K562 (cell line): ENCODE results near the gene BSN. TPM values are rescaled to one million over a fixed set of nuclear protein-coding genes. Genes with fewer than 3 reads are reported as not detected.

Experiments
- ATAC-seq: fragments of 200-7000 bp; cut with Tn5 transposase; 3 replicates; pipeline ENCODE4 v1.9.1; 2020; ENCODE audit warnings: moderate library complexity
- BruUV-seq: library from RNA; stranded (reverse); fragments of 400-500 nt; replicated peaks from 2 replicates; lab custom pipeline; 2021; lab: Mats Ljungman, UMichigan
- CTCF ChIA-PET: fragments of 300-600 bp; formaldehyde crosslinking; extraction: SDS; loops from one replicate; lab custom pipeline; 2021; ENCODE audit warnings: low intra/inter-chr PET ratio; lab: Yijun Ruan, JAX
- POLR2A ChIA-PET: fragments of 300-600, 350-650 bp; sonication (Branson Sonifier 250); formaldehyde crosslinking; extraction: SDS; loops from one replicate; lab custom pipeline; 2021; ENCODE audit warnings: antibody characterized with exemption, inconsistent platforms; lab: Yijun Ruan, JAX
- DNase-seq, 4 experiments: peaks; one replicate each; pipeline versions ENCODE4 v3.0.0 to v3.0.0-alpha.2; 2011 to 2018; ENCODE audit warnings: low spot score in 3 of 4, mixed read lengths in 3 of 4; ENCODE audit errors: extremely low read depth in 1 of 4
- FAIRE-seq: peaks from 2 replicates; lab custom pipeline; 2011; peaks lifted over from hg19 to GRCh38; lab: Jason Lieb, UNC
- H2AFZ ChIP-seq: 2 replicates; pipeline ENCODE4 v1.6.0; 2011; ENCODE audit warnings: low read depth, low read length, control low read depth, inconsistent platforms
- H3K27ac ChIP-seq: fragments of 200-600 bp; 3 replicates; pipeline ENCODE4 v1.8.0; 2011; ENCODE audit warnings: low read depth, mild to moderate bottlenecking, control low read depth, inconsistent platforms, low read length, moderate library complexity, mixed read lengths; ENCODE audit errors: extremely low read depth
- H3K27me3 ChIP-seq, 2 experiments: fragments of 300-600 bp in 1 of 2; 2 replicates in 1 of 2; 3 replicates in 1 of 2; pipeline versions ENCODE4 v1.6.0 to v1.8.0; 2011; ENCODE audit warnings: inconsistent platforms in 2 of 2, low read length in 2 of 2, mild to moderate bottlenecking in 1 of 2, mixed read lengths in 1 of 2, moderate library complexity in 1 of 2; ENCODE audit not compliant: control insufficient read depth in 2 of 2, insufficient read depth in 2 of 2
- H3K36me3 ChIP-seq: fragments of 300-600 bp; 3 replicates; pipeline ENCODE4 v1.8.0; 2011; ENCODE audit warnings: mild to moderate bottlenecking, low read length, inconsistent platforms; ENCODE audit not compliant: control insufficient read depth, insufficient read depth
- H3K4me1 ChIP-seq, 2 experiments: fragments of 200-600 bp in 1 of 2; replicated peaks in 1 of 2; 2 replicates in 1 of 2; 3 replicates in 1 of 2; pipeline versions ENCODE4 v1.5.1 to v1.8.0; 2011; ENCODE audit warnings: inconsistent platforms in 2 of 2, low read length in 2 of 2, mild to moderate bottlenecking in 1 of 2, mixed read lengths in 1 of 2, moderate library complexity in 1 of 2; ENCODE audit not compliant: control insufficient read depth in 2 of 2, insufficient read depth in 2 of 2
- H3K4me2 ChIP-seq: 2 replicates; pipeline ENCODE4 v1.6.1; 2011; ENCODE audit warnings: low read length, control low read depth, inconsistent platforms, mixed read lengths; ENCODE audit not compliant: insufficient read depth
- H3K4me3 ChIP-seq: fragments of 200-600 bp; sonication (generic), shearing (Covaris generic); 2 replicates; pipeline ENCODE4 v1.5.1; 2016; ENCODE audit warnings: control low read depth, inconsistent platforms
- H3K79me2 ChIP-seq: fragments of 200-600 bp; 3 replicates; pipeline ENCODE4 v1.8.0; 2011; ENCODE audit warnings: low read length, inconsistent platforms; ENCODE audit not compliant: control insufficient read depth, insufficient read depth
- H3K9ac ChIP-seq, 2 experiments: 2 replicates each; pipeline versions ENCODE4 v1.6.0 to v1.6.1; 2011; ENCODE audit warnings: low read depth in 2 of 2, low read length in 2 of 2, control low read depth in 1 of 2, inconsistent platforms in 1 of 2, mild to moderate bottlenecking in 1 of 2, mixed read lengths in 1 of 2; ENCODE audit not compliant: insufficient read depth in 1 of 2
- H3K9me1 ChIP-seq: one replicate; pipeline ENCODE4 v1.6.0; 2011; ENCODE audit warnings: inconsistent platforms, mild to moderate bottlenecking, low read length, moderate library complexity; ENCODE audit not compliant: control insufficient read depth, insufficient read depth
- H3K9me3 ChIP-seq: replicated peaks from 2 replicates; pipeline ENCODE4 v1.5.1; 2011; ENCODE audit warnings: low read depth, low read length, inconsistent platforms; ENCODE audit not compliant: control insufficient read depth, insufficient read depth
- H4K20me1 ChIP-seq: replicated peaks from 2 replicates; pipeline ENCODE4 v1.6.1; 2011; ENCODE audit warnings: low read length, inconsistent platforms, mixed read lengths; ENCODE audit not compliant: control insufficient read depth, insufficient read depth
- DMBX1 ChIP-seq: fragments of 250-450 bp; sonication (Bioruptor Pico); IDR thresholded peaks from 2 replicates; pipeline ENCODE4 v1.8.0; 2022; ENCODE audit warnings: inconsistent platforms, mild to moderate bottlenecking, moderate library complexity, borderline replicate concordance
- DNMT1 ChIP-seq: fragments of 450-650 bp; IDR thresholded peaks from 2 replicates; pipeline ENCODE4 v1.6.1; 2016; ENCODE audit warnings: antibody characterized with exemption, mild to moderate bottlenecking
- MLLT1 ChIP-seq, 2 experiments: fragments of 450-650 bp; IDR thresholded peaks; 2 replicates each; pipeline ENCODE4 v1.6.1; 2016
- NKRF ChIP-seq: fragments of 450-650 bp; IDR thresholded peaks from 2 replicates; pipeline ENCODE4 v1.6.1; 2016; ENCODE audit warnings: borderline replicate concordance
- ZFP36 ChIP-seq: fragments of 150-350 bp; IDR thresholded peaks from 2 replicates; pipeline ENCODE4 v1.6.1; 2018; ENCODE audit warnings: low read length, low read depth; ENCODE audit not compliant: partially characterized antibody
- ZHX1 ChIP-seq: fragments of 150-350 bp; conservative IDR thresholded peaks from 2 replicates; pipeline ENCODE4 v1.6.1; 2014; ENCODE audit warnings: low read length
- ZSCAN29 ChIP-seq: fragments of 450-650 bp; IDR thresholded peaks from 2 replicates; pipeline ENCODE4 v1.6.1; 2017
- WGBS: fragments of 100-300 bp; shearing (Covaris generic); methylation state at CpG from one replicate; pipeline ENCODE4 v1.1.6; 2016; ENCODE audit warnings: low coverage, mixed read lengths; ENCODE audit not compliant: insufficient coverage; ENCODE audit errors: missing lambda C conversion rate; 5-methylcytosine and 5-hydroxymethylcytosine counted together
- in situ Hi-C: fragments of 300-500 bp; cut with MboI; formaldehyde crosslinking; loops from 4 replicates; pipeline ENCODE4 v1.15.0; 2018; ENCODE audit warnings: inconsistent platforms, mixed read lengths
- intact Hi-C: fragments of 100-400 bp; cut with micrococcal nuclease; formaldehyde crosslinking; loops from 2 replicates; pipeline ENCODE4 v1.14.2; 2022
- polyA plus RNA-seq, 8 experiments: library from polyadenylated mRNA; depleted of rRNA in 4 of 8; stranded (reverse) in 5 of 8; unstranded in 3 of 8; fragments of >200 nt; fragmentation: Nextera tagmentation in 2 of 8; fragmentation: Illumina TruSeq in 1 of 8; extraction: Ambion mirVana in 2 of 8; extraction: Trizol in 1 of 8; gene quantifications; 2 replicates each; pipeline versions ENCODE4 v1.2.1 to v1.2.3, GENCODE V29; 2011 to 2014; ENCODE audit warnings: inconsistent platforms in 1 of 8, missing spikeins in 1 of 8
- total RNA-seq, 7 experiments: library from RNA; depleted of rRNA in 6 of 7; stranded (reverse); fragments of >200 nt in 6 of 7; fragmentation: Illumina TruSeq in 2 of 7; extraction: Trizol in 2 of 7; gene quantifications; 2 replicates each; pipeline versions ENCODE4 v1.2.1 to v1.2.3, GENCODE V29; 2011 to 2021; ENCODE audit warnings: low replicate concordance in 1 of 7

BSN gene
- total and polyA plus RNA-seq, 9 of the 15 experiments (the other 6 are each of a cell fraction or from before 2014, with no cell fraction given): 0.03 to 1.5 (median 0.29) TPM

GRCh38 chr3:49654176-49654825 lies 100.0 kb downstream of the BSN start:
- ATAC-seq (no peak), DNase-seq (no peak), FAIRE-seq (no peak)
- Histone ChIP-seq H3K9ac (no peak overlapping the region), H3K4me2 (no peak overlapping the region), H3K9me1 (no peaks in the 10 kb centered on the region), H3K9me3 (no peaks in the 10 kb centered on the region), H3K79me2 (no peaks in the 10 kb centered on the region), H4K20me1 (no peaks in the 10 kb centered on the region), H3K27ac (no peak overlapping the region), H2AFZ (no peak overlapping the region), H3K27me3 (no peaks in the 10 kb centered on the region), H3K36me3 (no peaks in the 10 kb centered on the region), H3K4me3 (no peak overlapping the region), H3K4me1 (peaks cover 0 to 34% of the 10 kb centered on the region in 2 experiments; a peak in 3 of 5 replicates)
- no peak for TF ChIP-seq DMBX1
- TF ChIP-seq ZFP36: no peak
- TF ChIP-seq NKRF: no peak
- no peak for TF ChIP-seq ZSCAN29
- TF ChIP-seq DNMT1: no peak
- TF ChIP-seq MLLT1 (IDR thresholded peaks at IDR 0.05): no peak
- TF ChIP-seq ZHX1: no peak
- ChIA-PET CTCF (no interaction called here), POLR2A (no interaction called here)
- WGBS: 44% methylated on average over 15 of the region's 17 CpGs
- BruUV-seq: no TSS peak
- intact Hi-C loops (no loop called here), in situ Hi-C loops (no loop called here)
